Lower leg skin (tissue), 4 donors: Measurements from ENCODE around the gene GJD3. TPM values are rescaled to one million over a fixed set of nuclear protein-coding genes. Genes with fewer than 3 reads are reported as not detected.

Experiments
- DNase-seq, 2 donors: peaks; one replicate each; pipeline ENCODE4 v3.0.0-alpha.2; 2019; ENCODE audit warnings: low spot score in 2 of 2
- H3K4me3 ChIP-seq: fragments of 200-600 bp; sonication (generic); 2 replicates; pipeline ENCODE4 v1.5.1; 2017; ENCODE audit warnings: mild to moderate bottlenecking, low read depth; ENCODE audit not compliant: poor library complexity, severe bottlenecking
- CTCF ChIP-seq, 3 donors: fragments of 450-650 bp; IDR thresholded peaks; one replicate each; pipeline ENCODE4 v1.5.1; 2016; ENCODE audit warnings: antibody characterized with exemption in 3 of 3, mild to moderate bottlenecking in 3 of 3, moderate library complexity in 2 of 3
- POLR2A ChIP-seq, 2 donors: fragments of 450-650 bp; IDR thresholded peaks; one replicate each; pipeline ENCODE4 v1.6.1; 2016 to 2017; ENCODE audit warnings: antibody characterized with exemption in 2 of 2, mild to moderate bottlenecking in 1 of 2, moderate library complexity in 1 of 2
- WGBS, 2 donors: methylation state at CpG; one replicate each; pipeline ENCODE4 v1.1.5; 2018; 5-methylcytosine and 5-hydroxymethylcytosine counted together
- intact Hi-C: fragments of 100-400 bp; cut with DNase I; formaldehyde crosslinking; loops from one replicate; pipeline ENCODE4 v1.15.0; 2023; ENCODE audit warnings: low total_unique reads
- total RNA-seq, 4 donors: library from RNA; depleted of rRNA; stranded (reverse); fragments of >200 nt; gene quantifications; one replicate each; pipeline ENCODE4 v1.1.0, GENCODE V29; 2016

GJD3 gene
- total RNA-seq, 4 donors from 2014 or later = not detected

DNA sequence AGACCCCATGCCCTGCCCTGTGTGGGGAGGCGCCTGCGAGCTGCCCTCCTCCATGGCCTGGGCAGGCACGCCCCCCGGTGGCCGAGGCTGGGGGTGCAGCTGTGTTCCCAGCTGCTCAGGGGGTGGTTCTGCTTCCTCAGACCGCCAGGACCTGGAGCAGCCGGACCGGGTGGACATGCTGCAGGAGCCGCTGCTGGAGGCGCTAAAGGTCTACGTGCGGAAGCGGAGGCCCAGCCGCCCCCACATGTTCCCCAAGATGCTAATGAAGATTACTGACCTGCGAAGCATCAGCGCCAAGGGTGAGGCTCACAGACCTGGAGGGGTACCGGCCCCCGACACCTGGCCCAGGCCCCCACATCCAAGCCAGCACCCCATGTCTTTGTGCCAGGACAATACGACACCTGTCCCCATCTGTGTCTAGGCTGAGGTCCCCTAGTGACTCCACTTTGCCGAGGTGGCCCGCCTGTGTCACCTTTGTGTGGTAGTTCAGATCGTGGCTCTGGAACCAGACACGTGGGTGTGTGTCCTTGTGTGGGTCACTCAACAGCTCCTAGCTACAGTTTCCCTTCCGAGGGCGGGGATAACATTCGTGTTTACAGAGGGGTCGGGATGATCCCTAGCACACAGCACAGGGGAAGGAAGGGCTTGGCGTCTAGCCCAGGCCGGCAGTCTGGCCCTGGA is 9.3 kb downstream of the GJD3 start:
- no peak for DNase-seq
- TF ChIP-seq CTCF (IDR thresholded peaks at IDR 0.05) = peak in 1 of 3 donors; percentile 88
- TF ChIP-seq POLR2A (IDR thresholded peaks at IDR 0.05) = no peak
- H3K4me3 ChIP-seq = no peak overlapping the region
- intact Hi-C loops = loop anchor here (2.0 to 10.0 kb wide), 3 partner anchors 52 to 200 kb away; no protein-coding TSS in a partner anchor
- 40 to 66% methylated on average over 12 to 19 of the region's 29 CpGs for WGBS, 2 donors

DNA sequence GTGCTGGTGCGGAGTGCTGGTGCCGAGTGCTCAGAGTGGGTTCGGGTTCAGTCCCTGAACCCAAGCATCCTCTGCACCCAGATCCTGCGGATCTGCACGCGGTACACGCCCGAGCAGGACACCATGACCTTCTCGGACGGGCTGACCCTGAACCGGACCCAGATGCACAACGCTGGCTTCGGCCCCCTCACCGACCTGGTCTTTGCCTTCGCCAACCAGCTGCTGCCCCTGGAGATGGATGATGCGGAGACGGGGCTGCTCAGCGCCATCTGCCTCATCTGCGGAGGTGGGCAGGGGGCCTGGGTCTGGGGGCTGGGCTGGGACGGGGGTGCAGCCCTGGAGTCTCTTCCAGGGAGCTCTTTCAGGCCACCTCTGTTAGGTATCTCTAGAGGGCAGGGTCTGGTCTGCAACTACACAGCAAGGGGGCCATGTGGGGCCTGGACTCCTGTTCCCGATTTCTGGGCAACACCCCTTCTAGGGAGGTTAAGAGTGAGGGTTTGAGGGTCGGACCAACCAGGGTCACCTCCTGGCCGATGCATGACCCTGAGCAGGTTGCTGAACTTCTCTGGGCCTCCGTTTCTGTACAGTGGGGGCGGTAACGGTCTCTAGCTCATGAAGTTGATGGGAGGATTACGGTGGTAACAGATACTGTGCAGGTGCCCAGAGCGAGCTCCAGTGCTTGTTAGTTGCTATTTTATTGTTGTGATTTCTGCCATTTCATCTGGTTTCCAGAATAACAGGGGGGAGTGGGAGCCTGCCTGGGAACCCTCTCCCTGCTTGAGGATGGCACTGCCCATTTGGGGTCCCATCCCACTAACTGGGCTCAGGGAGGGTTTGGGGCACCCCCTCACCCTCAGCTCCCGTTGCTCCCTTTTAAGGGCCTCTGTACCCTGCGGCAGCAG is 10.1 kb downstream of the GJD3 start:
- no peak for DNase-seq
- TF ChIP-seq POLR2A (IDR thresholded peaks at IDR 0.05) (no peak), CTCF (IDR thresholded peaks at IDR 0.05) (no peak)
- H3K4me3 ChIP-seq = no peak overlapping the region
- WGBS, 2 donors = 81 to 84% methylated on average over 30 of the region's 30 CpGs
- intact Hi-C loops = loop anchor here (2.0 to 10.0 kb wide), 3 partner anchors 52 to 200 kb away; no protein-coding TSS in a partner anchor

DNA sequence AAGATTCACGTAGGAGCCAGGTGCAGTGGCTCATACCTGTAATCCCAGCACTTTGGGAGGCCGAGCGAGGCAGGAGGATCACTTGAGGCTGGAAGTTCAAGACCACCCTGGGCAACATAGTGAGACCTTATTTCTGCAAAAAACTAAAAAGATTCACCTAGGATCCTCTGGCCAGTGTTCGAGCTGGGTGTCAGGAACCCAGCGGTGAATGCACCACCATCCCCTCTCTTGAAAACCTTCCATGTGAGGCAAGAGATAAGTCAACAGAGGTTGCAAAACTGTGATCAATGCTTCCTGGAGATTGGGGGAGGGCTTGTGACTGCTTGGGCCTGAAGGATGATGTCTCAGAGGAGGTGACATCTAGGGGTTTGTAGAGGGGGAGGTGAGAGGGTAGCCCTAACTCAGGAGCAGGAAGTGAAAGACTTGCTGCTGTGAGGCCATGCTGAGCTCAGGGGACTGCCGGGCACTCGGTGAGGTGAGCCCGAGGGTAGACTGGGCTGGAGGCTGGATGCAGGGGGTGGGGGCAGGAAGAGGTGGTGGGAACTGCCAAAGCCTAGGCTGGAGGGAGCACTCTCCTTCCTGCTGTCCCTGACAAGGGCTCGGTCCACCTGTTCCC is 11.7 kb downstream of the GJD3 start:
- no peak for DNase-seq
- H3K4me3 ChIP-seq = no peak overlapping the region
- TF ChIP-seq CTCF (IDR thresholded peaks at IDR 0.05) = no peak
- no peak for TF ChIP-seq POLR2A (IDR thresholded peaks at IDR 0.05)
- WGBS, 2 donors = 81 to 88% methylated on average over 9 of the region's 9 CpGs
- intact Hi-C loops = loop anchor here (10.0 kb wide), 2 partner anchors 148 to 202 kb away; no protein-coding TSS in a partner anchor

GRCh38 chr17:40352237-40352778 is 12.2 kb downstream of the GJD3 start:
- DNase-seq = no peak
- TF ChIP-seq CTCF (IDR thresholded peaks at IDR 0.05) (no peak), POLR2A (IDR thresholded peaks at IDR 0.05) (no peak)
- intact Hi-C loops = loop anchor here (10.0 kb wide), 2 partner anchors 148 to 202 kb away; no protein-coding TSS in a partner anchor
- 81 to 88% methylated on average over 7 of the region's 7 CpGs for WGBS, 2 donors
- no peak overlapping the region for H3K4me3 ChIP-seq
